Glutamatergic neuron (in vitro differentiated cells): ENCODE results near the gene MYEF2. TPM values are rescaled to one million over a fixed set of nuclear protein-coding genes. Genes with fewer than 3 reads are reported as not detected.

ENCODE experiments used
- DNase-seq: peaks from one replicate; pipeline ENCODE4 v3.0.0; 2022
- H3K27ac Mint-ChIP-seq: one replicate; pipeline ENCODE4 v1.8.0; 2020; ENCODE audit warnings: mild to moderate bottlenecking, mixed read lengths, inconsistent platforms; ENCODE audit not compliant: unreplicated experiment
- H3K27me3 Mint-ChIP-seq: one replicate; pipeline ENCODE4 v1.8.0; 2020; ENCODE audit warnings: mild to moderate bottlenecking, moderate library complexity, mixed read lengths, inconsistent platforms; ENCODE audit not compliant: unreplicated experiment
- H3K36me3 Mint-ChIP-seq: one replicate; pipeline ENCODE4 v1.8.0; 2020; ENCODE audit warnings: mild to moderate bottlenecking, mixed read lengths, inconsistent platforms; ENCODE audit not compliant: unreplicated experiment
- H3K4me1 Mint-ChIP-seq: one replicate; pipeline ENCODE4 v1.8.0; 2020; ENCODE audit warnings: mild to moderate bottlenecking, low read depth, mixed read lengths, inconsistent platforms; ENCODE audit not compliant: unreplicated experiment
- H3K4me3 Mint-ChIP-seq: one replicate; pipeline ENCODE4 v1.8.0; 2020; ENCODE audit warnings: mild to moderate bottlenecking, mixed read lengths, inconsistent platforms; ENCODE audit not compliant: unreplicated experiment
- H3K9me3 Mint-ChIP-seq: one replicate; pipeline ENCODE4 v1.8.0; 2020; ENCODE audit warnings: mild to moderate bottlenecking, moderate library complexity, mixed read lengths, inconsistent platforms; ENCODE audit not compliant: unreplicated experiment
- CTCF ChIP-seq: fragments of 200-600 bp; sonication (generic); IDR thresholded peaks from one replicate; pipeline ENCODE4 v1.5.0; 2021; ENCODE audit not compliant: partially characterized antibody, unreplicated experiment
- long read RNA-seq: library from polyadenylated mRNA; unstranded; transcript quantifications from one replicate; pipeline ENCODE4 v2.0.0, GENCODE V29; 2020; ENCODE audit not compliant: unreplicated experiment
- total RNA-seq: library from RNA; stranded (reverse); fragmentation: NEBNext Ultra II Directional; extraction: Animal tissue kit (Norgen Biotek cat#: 25700); gene quantifications from one replicate; pipeline ENCODE4 v1.2.1, GENCODE V29; 2021; ENCODE audit not compliant: unreplicated experiment

The MYEF2 gene, protein sequence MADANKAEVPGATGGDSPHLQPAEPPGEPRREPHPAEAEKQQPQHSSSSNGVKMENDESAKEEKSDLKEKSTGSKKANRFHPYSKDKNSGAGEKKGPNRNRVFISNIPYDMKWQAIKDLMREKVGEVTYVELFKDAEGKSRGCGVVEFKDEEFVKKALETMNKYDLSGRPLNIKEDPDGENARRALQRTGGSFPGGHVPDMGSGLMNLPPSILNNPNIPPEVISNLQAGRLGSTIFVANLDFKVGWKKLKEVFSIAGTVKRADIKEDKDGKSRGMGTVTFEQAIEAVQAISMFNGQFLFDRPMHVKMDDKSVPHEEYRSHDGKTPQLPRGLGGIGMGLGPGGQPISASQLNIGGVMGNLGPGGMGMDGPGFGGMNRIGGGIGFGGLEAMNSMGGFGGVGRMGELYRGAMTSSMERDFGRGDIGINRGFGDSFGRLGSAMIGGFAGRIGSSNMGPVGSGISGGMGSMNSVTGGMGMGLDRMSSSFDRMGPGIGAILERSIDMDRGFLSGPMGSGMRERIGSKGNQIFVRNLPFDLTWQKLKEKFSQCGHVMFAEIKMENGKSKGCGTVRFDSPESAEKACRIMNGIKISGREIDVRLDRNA
- 245 TPM for total RNA-seq
- long read RNA-seq, partial matches to known transcripts, result 2 of 24 reads
- long read RNA-seq, other reads (novel, unspliced or antisense), result 21 of 24 reads

DNA sequence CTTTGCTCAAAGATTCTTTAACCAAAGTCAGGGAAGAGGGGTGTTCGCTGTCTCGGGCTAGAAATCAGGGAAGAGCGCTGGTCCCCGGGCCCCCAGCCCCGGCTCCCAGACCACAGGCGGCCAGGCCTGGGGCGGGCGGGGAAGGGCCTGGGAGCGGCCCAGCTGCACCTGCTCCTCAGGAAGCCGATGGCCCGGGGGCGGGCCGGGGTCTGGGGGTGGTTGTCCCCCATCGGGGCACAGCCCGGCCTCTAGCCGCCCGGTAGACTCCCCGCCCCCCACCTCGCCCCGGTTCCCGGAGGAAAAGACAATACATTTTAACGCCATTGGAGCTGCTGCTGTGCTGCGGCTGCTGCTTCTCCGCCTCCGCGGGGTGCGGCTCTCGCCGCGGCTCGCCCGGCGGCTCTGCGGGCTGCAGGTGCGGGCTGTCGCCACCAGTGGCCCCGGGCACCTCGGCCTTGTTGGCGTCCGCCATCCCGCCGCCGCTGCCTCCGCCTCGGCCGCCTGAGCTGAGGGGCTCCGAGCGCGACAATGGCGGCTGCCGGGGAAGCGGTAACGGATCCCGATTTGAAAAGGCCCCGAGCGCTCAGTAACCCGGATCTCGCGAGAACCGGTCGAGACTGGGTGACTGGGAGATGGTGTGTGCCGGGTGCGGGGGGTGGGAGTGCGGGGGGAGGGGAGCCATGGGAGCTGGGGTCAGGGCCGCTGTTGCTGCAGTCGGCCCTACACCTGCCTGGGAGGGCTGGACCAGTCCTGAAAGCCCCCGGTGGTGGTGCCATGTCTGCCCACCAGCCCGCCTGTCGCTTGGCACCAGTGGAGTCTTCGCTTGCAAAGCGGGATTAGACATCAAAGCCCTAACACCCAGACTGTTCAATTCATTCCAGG lies at the start of gene MYEF2:
Gene MYEF2, minus strand, starts transcription at position 530 of the 882 bp plus-strand sequence. Its CDS starts 58 bp downstream, at position 472.
- Mint-ChIP-seq H3K4me3 (peak within 1 kb of the TSS; percentile 99), H3K27ac (peak within 1 kb of the TSS; percentile 100), H3K27me3 (peaks cover 5% of the 10 kb centered on the region), H3K9me3 (peaks cover 8% of the 10 kb centered on the region), H3K4me1 (peaks cover 2% of the 10 kb centered on the region), H3K36me3 (no peaks in the 10 kb centered on the region)
- DNase-seq, result peak; percentile 95
- TF ChIP-seq CTCF, result no peak

DNA sequence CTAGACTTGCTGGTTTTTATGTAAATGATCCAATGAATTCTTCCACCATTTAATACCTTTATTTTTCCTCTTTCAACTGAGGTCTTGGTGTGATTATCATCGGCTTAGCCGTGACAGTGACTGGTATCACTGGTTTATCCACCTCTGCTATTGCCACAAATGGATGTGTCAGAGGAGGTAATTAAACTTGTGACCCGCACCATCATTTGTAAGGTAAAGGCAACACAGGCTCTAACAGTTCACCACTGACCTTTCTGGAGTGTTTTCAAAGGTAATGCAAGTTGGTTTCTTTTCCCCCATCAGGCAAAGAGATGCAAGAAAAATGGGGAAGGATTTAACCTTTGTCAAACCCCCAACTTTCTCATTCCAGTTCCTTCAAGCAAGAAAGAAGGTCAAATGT lies 47.7 kb upstream of the MYEF2 start:
- DNase-seq, result no peak
- TF ChIP-seq CTCF, result no peak
- Mint-ChIP-seq H3K9me3 (no peaks in the 10 kb centered on the region), H3K27ac (no peak overlapping the region), H3K27me3 (no peaks in the 10 kb centered on the region), H3K4me3 (no peak overlapping the region), H3K4me1 (no peaks in the 10 kb centered on the region), H3K36me3 (no peaks in the 10 kb centered on the region)

GRCh38 chr15:48222627-48223026 lies 44.5 kb upstream of the MYEF2 start:
- Mint-ChIP-seq H3K27ac (no peak overlapping the region), H3K9me3 (no peaks in the 10 kb centered on the region), H3K4me3 (no peak overlapping the region), H3K4me1 (no peaks in the 10 kb centered on the region), H3K36me3 (no peaks in the 10 kb centered on the region), H3K27me3 (no peaks in the 10 kb centered on the region)
- no peak for DNase-seq
- TF ChIP-seq CTCF, result no peak

GRCh38 chr15:48221885-48222284 lies 43.8 kb upstream of the MYEF2 start:
- H3K27ac Mint-ChIP-seq, result no peak overlapping the region
- no peak for DNase-seq
- H3K4me1 Mint-ChIP-seq, result no peaks in the 10 kb centered on the region
- H3K4me3 Mint-ChIP-seq, result no peak overlapping the region
- H3K9me3 Mint-ChIP-seq, result no peaks in the 10 kb centered on the region
- no peaks in the 10 kb centered on the region for H3K36me3 Mint-ChIP-seq
- TF ChIP-seq CTCF, result no peak
- H3K27me3 Mint-ChIP-seq, result no peaks in the 10 kb centered on the region
